SK-N-SH treated with all-trans-retinoic acid at 6 μM for 48 hours (cell line): Measurements from ENCODE around the gene IRS1.

Experiments
- ATAC-seq: fragments of 200-7000 bp; cut with Tn5 transposase; 3 replicates; pipeline ENCODE4 v1.9.1; 2020; ENCODE audit warnings: mild to moderate bottlenecking, moderate library complexity
- ARNTL ChIP-seq: fragments of 450-650 bp; formaldehyde crosslinking; IDR thresholded peaks from 2 replicates; pipeline ENCODE4 v1.5.0; 2020; ENCODE audit warnings: low read depth, mild to moderate bottlenecking, moderate library complexity, borderline replicate concordance
- BACH2 ChIP-seq: fragments of 250-450 bp; sonication (Bioruptor Pico); IDR thresholded peaks from 2 replicates; pipeline ENCODE4 v1.9.0; 2021; ENCODE audit warnings: mild to moderate bottlenecking, borderline replicate concordance
- CSDC2 ChIP-seq: fragments of 250-450 bp; sonication (Bioruptor Pico); IDR thresholded peaks from 2 replicates; pipeline ENCODE4 v1.5.0; 2020; ENCODE audit warnings: mild to moderate bottlenecking, moderate library complexity
- CSRNP3 ChIP-seq: fragments of 250-450 bp; sonication (Bioruptor Pico); IDR thresholded peaks from 2 replicates; pipeline ENCODE4 v1.5.1; 2021; ENCODE audit warnings: mild to moderate bottlenecking, moderate library complexity
- ESRRG ChIP-seq: fragments of 250-450 bp; sonication (Bioruptor Pico); IDR thresholded peaks from 2 replicates; pipeline ENCODE4 v1.6.1; 2021; ENCODE audit warnings: mild to moderate bottlenecking
- GLIS3 ChIP-seq: fragments of 250-450 bp; sonication (Bioruptor Pico); IDR thresholded peaks from 2 replicates; pipeline ENCODE4 v1.5.0; 2020; ENCODE audit warnings: mild to moderate bottlenecking, moderate library complexity
- ISL1 ChIP-seq: fragments of 250-450 bp; sonication (Bioruptor Pico); IDR thresholded peaks from 2 replicates; pipeline ENCODE4 v2.1.2; 2022; ENCODE audit warnings: mild to moderate bottlenecking, moderate library complexity
- OSR1 ChIP-seq: fragments of 250-450 bp; sonication (Bioruptor Pico); IDR thresholded peaks from 2 replicates; pipeline ENCODE4 v1.8.0; 2022; ENCODE audit warnings: moderate library complexity, mild to moderate bottlenecking, inconsistent platforms
- PATZ1 ChIP-seq: fragments of 250-450 bp; sonication (Bioruptor Pico); IDR thresholded peaks from 2 replicates; pipeline ENCODE4 v1.8.0; 2020; ENCODE audit warnings: mild to moderate bottlenecking, moderate library complexity, borderline replicate concordance
- POU6F1 ChIP-seq: fragments of 250-450 bp; sonication (Bioruptor Pico); IDR thresholded peaks from 2 replicates; pipeline ENCODE4 v1.8.0; 2021; ENCODE audit warnings: low read depth, mild to moderate bottlenecking, moderate library complexity, borderline replicate concordance
- PPARA ChIP-seq: fragments of 250-450 bp; sonication (Bioruptor Pico); IDR thresholded peaks from 2 replicates; pipeline ENCODE4 v1.5.0; 2020; ENCODE audit warnings: mild to moderate bottlenecking, borderline replicate concordance
- RARB ChIP-seq: fragments of 250-450 bp; sonication (Bioruptor Pico); IDR thresholded peaks from 2 replicates; pipeline ENCODE4 v1.8.0; 2021; ENCODE audit warnings: mild to moderate bottlenecking, moderate library complexity
- SNAI2 ChIP-seq: fragments of 250-450 bp; sonication (Bioruptor Pico); IDR thresholded peaks from 2 replicates; pipeline ENCODE4 v1.5.0; 2020; ENCODE audit warnings: mild to moderate bottlenecking, moderate library complexity
- TCF4 ChIP-seq: fragments of 250-450 bp; sonication (Bioruptor Pico); IDR thresholded peaks from 2 replicates; pipeline ENCODE4 v1.8.0; 2021; ENCODE audit warnings: mild to moderate bottlenecking, moderate library complexity, borderline replicate concordance
- TOX ChIP-seq: fragments of 250-450 bp; sonication (Bioruptor Pico); IDR thresholded peaks from 2 replicates; pipeline ENCODE4 v1.8.0; 2021; ENCODE audit warnings: mild to moderate bottlenecking, moderate library complexity, borderline replicate concordance
- ZC3H10 ChIP-seq: fragments of 250-450 bp; sonication (Bioruptor Pico); IDR thresholded peaks from 2 replicates; pipeline ENCODE4 v1.5.1; 2021; ENCODE audit warnings: mild to moderate bottlenecking, moderate library complexity
- ZFP3 ChIP-seq: fragments of 250-450 bp; sonication (Bioruptor Pico); IDR thresholded peaks from 2 replicates; pipeline ENCODE4 v1.5.0; 2020; ENCODE audit warnings: mild to moderate bottlenecking, moderate library complexity
- ZFP30 ChIP-seq: fragments of 450-650 bp; formaldehyde crosslinking; IDR thresholded peaks from 2 replicates; pipeline ENCODE4 v1.5.0; 2022; ENCODE audit warnings: mild to moderate bottlenecking, moderate library complexity
- ZNF565 ChIP-seq: fragments of 450-650 bp; formaldehyde crosslinking; conservative IDR thresholded peaks from 2 replicates; pipeline ENCODE4 v1.5.0; 2020; ENCODE audit warnings: low read depth, mild to moderate bottlenecking, moderate library complexity
- ZNF70 ChIP-seq: fragments of 450-650 bp; formaldehyde crosslinking; IDR thresholded peaks from 2 replicates; pipeline ENCODE4 v1.5.0; 2020; ENCODE audit warnings: mild to moderate bottlenecking, moderate library complexity
- ZNF8 ChIP-seq: fragments of 450-650 bp; formaldehyde crosslinking; IDR thresholded peaks from 2 replicates; pipeline ENCODE4 v1.5.0; 2020; ENCODE audit warnings: mild to moderate bottlenecking, moderate library complexity
- TF ChIP-seq, protein P1 (sequence below): fragments of 250-450 bp; sonication (Bioruptor Pico); IDR thresholded peaks from 2 replicates; pipeline ENCODE4 v1.5.0; 2020; ENCODE audit warnings: mild to moderate bottlenecking, moderate library complexity
- TF ChIP-seq, protein P2 (sequence below): fragments of 250-450 bp; sonication (Bioruptor Pico); IDR thresholded peaks from 2 replicates; pipeline ENCODE4 v1.5.1; 2020; ENCODE audit warnings: low read depth, mild to moderate bottlenecking, moderate library complexity

IRS1 gene

DNA sequence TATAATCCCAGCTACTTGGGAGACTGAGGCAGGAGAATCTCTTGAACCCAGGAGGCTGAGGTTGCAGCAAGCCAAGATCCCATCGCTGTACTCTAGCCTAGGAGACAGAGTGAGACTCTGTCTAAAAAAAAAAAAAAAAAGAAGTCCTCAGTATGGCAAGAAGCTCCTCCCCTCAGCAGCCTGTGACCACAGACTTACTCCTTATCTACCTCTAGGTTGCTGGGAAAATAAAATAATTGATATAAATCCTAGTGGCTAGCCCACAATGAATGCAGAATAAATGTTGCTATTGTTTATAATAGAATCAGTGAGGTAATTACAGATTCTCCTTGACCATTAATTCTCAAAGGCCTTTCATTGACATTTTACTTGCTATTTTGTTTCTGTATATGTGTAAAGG lies 70.6 kb downstream of the IRS1 start:
- no peak for ATAC-seq
- TF ChIP-seq PATZ1 (CRISPR knock-in tag) (no peak), ZNF8 (no peak), POU6F1 (CRISPR knock-in tag) (no peak), TOX (CRISPR knock-in tag) (no peak), GLIS3 (CRISPR knock-in tag) (no peak), ARNTL (CRISPR knock-in tag) (no peak), ZC3H10 (CRISPR knock-in tag) (no peak), SNAI2 (CRISPR knock-in tag) (no peak), ZNF565 (CRISPR knock-in tag) (no peak), RARB (no peak), TCF4 (CRISPR knock-in tag) (no peak), CSDC2 (CRISPR knock-in tag) (no peak), OSR1 (no peak), PPARA (CRISPR knock-in tag) (no peak), ISL1 (CRISPR knock-in tag) (no peak), CSRNP3 (no peak)

GRCh38 chr2:226727251-226727650 lies 72.4 kb downstream of the IRS1 start:
- no peak for TF ChIP-seq TCF4 (CRISPR knock-in tag)
- no peak for ATAC-seq

GRCh38 chr2:226726546-226726945 lies 73.1 kb downstream of the IRS1 start:
- no peak for TF ChIP-seq SNAI2 (CRISPR knock-in tag)
- no peak for TF ChIP-seq ESRRG
- no peak for TF ChIP-seq RARB
- TF ChIP-seq, protein P1, sequence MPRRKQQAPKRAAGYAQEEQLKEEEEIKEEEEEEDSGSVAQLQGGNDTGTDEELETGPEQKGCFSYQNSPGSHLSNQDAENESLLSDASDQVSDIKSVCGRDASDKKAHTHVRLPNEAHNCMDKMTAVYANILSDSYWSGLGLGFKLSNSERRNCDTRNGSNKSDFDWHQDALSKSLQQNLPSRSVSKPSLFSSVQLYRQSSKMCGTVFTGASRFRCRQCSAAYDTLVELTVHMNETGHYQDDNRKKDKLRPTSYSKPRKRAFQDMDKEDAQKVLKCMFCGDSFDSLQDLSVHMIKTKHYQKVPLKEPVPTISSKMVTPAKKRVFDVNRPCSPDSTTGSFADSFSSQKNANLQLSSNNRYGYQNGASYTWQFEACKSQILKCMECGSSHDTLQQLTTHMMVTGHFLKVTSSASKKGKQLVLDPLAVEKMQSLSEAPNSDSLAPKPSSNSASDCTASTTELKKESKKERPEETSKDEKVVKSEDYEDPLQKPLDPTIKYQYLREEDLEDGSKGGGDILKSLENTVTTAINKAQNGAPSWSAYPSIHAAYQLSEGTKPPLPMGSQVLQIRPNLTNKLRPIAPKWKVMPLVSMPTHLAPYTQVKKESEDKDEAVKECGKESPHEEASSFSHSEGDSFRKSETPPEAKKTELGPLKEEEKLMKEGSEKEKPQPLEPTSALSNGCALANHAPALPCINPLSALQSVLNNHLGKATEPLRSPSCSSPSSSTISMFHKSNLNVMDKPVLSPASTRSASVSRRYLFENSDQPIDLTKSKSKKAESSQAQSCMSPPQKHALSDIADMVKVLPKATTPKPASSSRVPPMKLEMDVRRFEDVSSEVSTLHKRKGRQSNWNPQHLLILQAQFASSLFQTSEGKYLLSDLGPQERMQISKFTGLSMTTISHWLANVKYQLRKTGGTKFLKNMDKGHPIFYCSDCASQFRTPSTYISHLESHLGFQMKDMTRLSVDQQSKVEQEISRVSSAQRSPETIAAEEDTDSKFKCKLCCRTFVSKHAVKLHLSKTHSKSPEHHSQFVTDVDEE (CRISPR knock-in tag) = no peak
- no peak for TF ChIP-seq ISL1 (CRISPR knock-in tag)
- TF ChIP-seq TCF4 (CRISPR knock-in tag) = no peak
- no peak for TF ChIP-seq ZFP3 (CRISPR knock-in tag)
- no peak for TF ChIP-seq ZNF70 (CRISPR knock-in tag)
- no peak for TF ChIP-seq GLIS3 (CRISPR knock-in tag)
- no peak for TF ChIP-seq ARNTL (CRISPR knock-in tag)
- TF ChIP-seq PPARA (CRISPR knock-in tag) = no peak
- TF ChIP-seq ZNF8 = no peak
- TF ChIP-seq, protein P2, sequence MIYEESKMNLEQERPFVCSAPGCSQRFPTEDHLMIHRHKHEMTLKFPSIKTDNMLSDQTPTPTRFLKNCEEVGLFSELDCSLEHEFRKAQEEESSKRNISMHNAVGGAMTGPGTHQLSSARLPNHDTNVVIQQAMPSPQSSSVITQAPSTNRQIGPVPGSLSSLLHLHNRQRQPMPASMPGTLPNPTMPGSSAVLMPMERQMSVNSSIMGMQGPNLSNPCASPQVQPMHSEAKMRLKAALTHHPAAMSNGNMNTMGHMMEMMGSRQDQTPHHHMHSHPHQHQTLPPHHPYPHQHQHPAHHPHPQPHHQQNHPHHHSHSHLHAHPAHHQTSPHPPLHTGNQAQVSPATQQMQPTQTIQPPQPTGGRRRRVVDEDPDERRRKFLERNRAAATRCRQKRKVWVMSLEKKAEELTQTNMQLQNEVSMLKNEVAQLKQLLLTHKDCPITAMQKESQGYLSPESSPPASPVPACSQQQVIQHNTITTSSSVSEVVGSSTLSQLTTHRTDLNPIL = no peak
- TF ChIP-seq POU6F1 (CRISPR knock-in tag) = no peak
- no peak for TF ChIP-seq PATZ1 (CRISPR knock-in tag)
- no peak for TF ChIP-seq BACH2 (CRISPR knock-in tag)
- TF ChIP-seq CSRNP3 = no peak
- no peak for TF ChIP-seq ZFP30 (CRISPR knock-in tag)
- no peak for TF ChIP-seq ZNF565 (CRISPR knock-in tag)
- peak; percentile 17; the same call in 2 of the 3 replicates for ATAC-seq
